Measurements from ENCODE around the gene HBB. TPM values are rescaled to one million over a fixed set of nuclear protein-coding genes. Genes with fewer than 3 reads are reported as not detected.

HBB gene
- total RNA-seq, 4 donors from 2014 or later: 2.5 to 214 (median 107) TPM

DNA sequence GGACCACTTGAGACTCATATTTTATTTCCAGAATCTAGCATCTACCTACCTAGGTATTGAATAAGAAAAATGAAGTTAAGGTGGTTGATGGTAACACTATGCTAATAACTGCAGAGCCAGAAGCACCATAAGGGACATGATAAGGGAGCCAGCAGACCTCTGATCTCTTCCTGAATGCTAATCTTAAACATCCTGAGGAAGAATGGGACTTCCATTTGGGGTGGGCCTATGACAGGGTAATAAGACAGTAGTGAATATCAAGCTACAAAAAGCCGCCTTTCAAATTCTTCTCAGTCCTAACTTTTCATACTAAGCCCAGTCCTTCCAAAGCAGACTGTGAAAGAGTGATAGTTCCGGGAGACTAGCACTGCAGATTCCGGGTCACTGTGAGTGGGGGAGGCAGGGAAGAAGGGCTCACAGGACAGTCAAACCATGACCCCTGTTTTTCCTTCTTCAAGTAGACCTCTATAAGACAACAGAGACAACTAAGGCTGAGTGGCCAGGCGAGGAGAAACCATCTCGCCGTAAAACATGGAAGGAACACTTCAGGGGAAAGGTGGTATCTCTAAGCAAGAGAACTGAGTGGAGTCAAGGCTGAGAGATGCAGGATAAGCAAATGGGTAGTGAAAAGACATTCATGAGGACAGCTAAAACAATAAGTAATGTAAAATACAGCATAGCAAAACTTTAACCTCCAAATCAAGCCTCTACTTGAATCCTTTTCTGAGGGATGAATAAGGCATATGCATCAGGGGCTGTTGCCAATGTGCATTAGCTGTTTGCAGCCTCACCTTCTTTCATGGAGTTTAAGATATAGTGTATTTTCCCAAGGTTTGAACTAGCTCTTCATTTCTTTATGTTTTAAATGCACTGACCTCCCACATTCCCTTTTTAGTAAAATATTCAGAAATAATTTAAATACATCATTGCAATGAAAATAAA lies 2.1 kb downstream of the HBB start:
- Histone ChIP-seq H3K4me1 (no peaks in the 10 kb centered on the region), H3K27ac (no peak overlapping the region), H3K9me3 (no peaks in the 10 kb centered on the region), H3K27me3 (no peaks in the 10 kb centered on the region), H3K4me3 (replicated peaks in 1 of 3) (no peak overlapping the region), H3K36me3 (no peaks in the 10 kb centered on the region)
- no peak for TF ChIP-seq POLR2A (IDR thresholded peaks at IDR 0.05)
- TF ChIP-seq, protein P1, sequence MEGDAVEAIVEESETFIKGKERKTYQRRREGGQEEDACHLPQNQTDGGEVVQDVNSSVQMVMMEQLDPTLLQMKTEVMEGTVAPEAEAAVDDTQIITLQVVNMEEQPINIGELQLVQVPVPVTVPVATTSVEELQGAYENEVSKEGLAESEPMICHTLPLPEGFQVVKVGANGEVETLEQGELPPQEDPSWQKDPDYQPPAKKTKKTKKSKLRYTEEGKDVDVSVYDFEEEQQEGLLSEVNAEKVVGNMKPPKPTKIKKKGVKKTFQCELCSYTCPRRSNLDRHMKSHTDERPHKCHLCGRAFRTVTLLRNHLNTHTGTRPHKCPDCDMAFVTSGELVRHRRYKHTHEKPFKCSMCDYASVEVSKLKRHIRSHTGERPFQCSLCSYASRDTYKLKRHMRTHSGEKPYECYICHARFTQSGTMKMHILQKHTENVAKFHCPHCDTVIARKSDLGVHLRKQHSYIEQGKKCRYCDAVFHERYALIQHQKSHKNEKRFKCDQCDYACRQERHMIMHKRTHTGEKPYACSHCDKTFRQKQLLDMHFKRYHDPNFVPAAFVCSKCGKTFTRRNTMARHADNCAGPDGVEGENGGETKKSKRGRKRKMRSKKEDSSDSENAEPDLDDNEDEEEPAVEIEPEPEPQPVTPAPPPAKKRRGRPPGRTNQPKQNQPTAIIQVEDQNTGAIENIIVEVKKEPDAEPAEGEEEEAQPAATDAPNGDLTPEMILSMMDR (IDR thresholded peaks at IDR 0.05): no peak
- DNase-seq: no peak
- 74 to 83% methylated on average over 6 of the region's 6 CpGs for WGBS, 2 donors
- intact Hi-C loops (cut with DNase I): no loop called here

DNA sequence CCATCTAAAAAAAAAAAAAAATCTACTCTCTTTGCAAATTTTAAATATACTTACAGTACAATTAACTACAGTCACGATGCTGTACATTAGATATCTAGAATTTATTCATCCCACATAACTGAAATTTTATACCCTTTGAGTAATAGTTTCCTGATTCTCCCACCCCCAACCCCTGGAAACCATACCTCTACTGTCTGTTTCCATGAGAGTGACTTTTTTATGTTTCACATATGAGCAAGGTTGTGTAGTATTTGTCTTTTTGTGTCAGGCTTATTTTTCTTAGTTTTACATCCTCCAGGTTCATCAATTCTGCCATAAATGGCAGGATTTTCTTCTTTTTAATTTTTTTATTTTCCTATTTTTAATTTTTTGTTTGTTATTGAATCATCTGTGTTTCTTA lies 3.2 kb downstream of the HBB start:
- Histone ChIP-seq H3K4me3 (replicated peaks in 1 of 3) (no peak overlapping the region), H3K27ac (no peak overlapping the region), H3K27me3 (no peaks in the 10 kb centered on the region), H3K36me3 (no peaks in the 10 kb centered on the region), H3K4me1 (no peaks in the 10 kb centered on the region), H3K9me3 (no peaks in the 10 kb centered on the region)
- DNase-seq: no peak
- 84 to 85% methylated on average over 1 of the region's 1 CpG for WGBS, 2 donors
- TF ChIP-seq, protein P1 (IDR thresholded peaks at IDR 0.05): no peak
- TF ChIP-seq POLR2A (IDR thresholded peaks at IDR 0.05): no peak
- intact Hi-C loops (cut with DNase I): no loop called here

DNA sequence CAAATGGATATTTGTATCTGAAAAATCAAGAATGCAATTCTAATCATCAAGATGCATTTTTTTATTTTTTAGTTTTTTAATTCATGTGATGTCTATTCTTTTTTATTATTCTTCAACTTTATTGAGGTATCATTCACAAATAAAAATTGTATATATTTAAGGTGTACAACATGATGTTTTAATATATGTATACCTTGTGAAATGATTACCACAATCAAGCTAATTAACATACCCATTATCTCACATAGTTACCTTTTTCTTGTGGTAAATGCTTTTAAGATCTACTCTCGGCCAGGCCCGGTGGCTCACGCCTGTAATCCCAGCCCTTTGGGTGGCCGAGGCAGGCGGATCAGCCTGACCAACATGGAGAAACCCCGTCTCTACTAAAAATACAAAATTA lies 3.7 kb downstream of the HBB start:
- Histone ChIP-seq H3K4me1 (no peaks in the 10 kb centered on the region), H3K27ac (no peak overlapping the region), H3K36me3 (no peaks in the 10 kb centered on the region), H3K4me3 (replicated peaks in 1 of 3) (no peak overlapping the region), H3K27me3 (no peaks in the 10 kb centered on the region), H3K9me3 (no peaks in the 10 kb centered on the region)
- intact Hi-C loops (cut with DNase I): no loop called here
- TF ChIP-seq POLR2A (IDR thresholded peaks at IDR 0.05): no peak
- TF ChIP-seq, protein P1 (IDR thresholded peaks at IDR 0.05): no peak
- 91 to 93% methylated on average over 6 of the region's 6 CpGs for WGBS, 2 donors
- no peak for DNase-seq

DNA sequence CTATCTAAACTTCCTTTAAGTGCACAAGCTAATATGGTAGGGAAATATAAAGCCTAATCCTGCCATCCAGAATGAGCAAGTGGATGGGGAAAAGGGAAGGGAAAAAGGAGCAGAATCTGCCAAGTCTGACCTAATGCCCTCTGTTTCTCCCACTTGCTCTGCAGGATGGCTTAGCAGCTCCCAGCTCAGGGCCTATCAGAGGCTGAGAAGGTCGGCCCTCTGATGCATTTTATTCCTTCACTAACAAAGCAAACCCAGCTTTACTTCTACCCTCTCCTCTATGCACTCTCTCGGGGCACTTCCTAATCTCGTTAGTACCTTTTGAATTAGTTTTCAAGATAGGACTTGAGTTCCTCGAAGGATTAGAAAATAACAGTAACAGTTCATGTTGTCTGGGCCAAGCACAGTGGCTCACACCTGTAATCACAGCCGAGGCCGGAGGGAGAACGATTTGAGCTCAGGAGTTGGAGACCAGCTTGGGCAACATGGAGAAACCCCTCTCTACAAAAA lies 16.4 kb downstream of the HBB start:
- TF ChIP-seq, protein P1 (IDR thresholded peaks at IDR 0.05): no peak
- TF ChIP-seq POLR2A (IDR thresholded peaks at IDR 0.05): no peak
- intact Hi-C loops (cut with DNase I): no loop called here
- no peak for DNase-seq
- H3K9me3 ChIP-seq: no peaks in the 10 kb centered on the region
- no peaks in the 10 kb centered on the region for H3K36me3 ChIP-seq
- 38 to 49% methylated on average over 7 of the region's 7 CpGs for WGBS, 2 donors
- H3K4me1 ChIP-seq: no peaks in the 10 kb centered on the region
- H3K4me3 ChIP-seq (replicated peaks in 1 of 3): no peak overlapping the region
- H3K27ac ChIP-seq: no peak overlapping the region
- H3K27me3 ChIP-seq: no peaks in the 10 kb centered on the region

DNA sequence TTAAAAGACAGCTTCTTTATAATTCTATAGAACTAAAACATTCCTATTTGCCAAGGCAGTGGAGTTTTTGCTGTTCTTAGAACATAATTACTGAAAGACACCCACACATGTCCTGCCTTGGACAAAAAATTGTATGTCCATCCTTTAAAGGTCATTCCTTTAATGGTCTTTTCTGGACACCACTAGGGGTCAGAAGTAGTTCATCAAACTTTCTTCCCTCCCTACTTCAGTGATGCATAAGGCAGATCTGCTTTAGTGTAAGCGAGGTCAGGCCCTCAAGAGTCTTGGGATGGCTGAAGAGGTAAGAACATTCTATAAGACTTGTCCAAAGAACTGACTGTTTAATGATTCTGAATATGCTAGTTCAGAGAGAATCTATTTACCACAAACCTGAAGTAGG lies 22.1 kb downstream of the HBB start:
- intact Hi-C loops (cut with DNase I): no loop called here
- no peaks in the 10 kb centered on the region for H3K9me3 ChIP-seq
- H3K36me3 ChIP-seq: no peaks in the 10 kb centered on the region
- no peak for TF ChIP-seq POLR2A (IDR thresholded peaks at IDR 0.05)
- TF ChIP-seq, protein P1 (IDR thresholded peaks at IDR 0.05): peak in 3 of 6 experiments; percentile 13 to 20 (median 14)
- H3K27me3 ChIP-seq: no peaks in the 10 kb centered on the region
- no peak overlapping the region for H3K4me3 ChIP-seq (replicated peaks in 1 of 3)
- WGBS, 2 donors: 23 to 26% methylated on average over 1 of the region's 1 CpG
- no peak overlapping the region for H3K27ac ChIP-seq
- no peaks in the 10 kb centered on the region for H3K4me1 ChIP-seq
- DNase-seq: no peak

Measured in thyroid gland (tissue), 4 donors.